ENCODE results near the gene SLC7A7.
"Not testable (repeated sequence)": the region's sequence is repeated elsewhere in the genome, so short reads cannot be mapped to it uniquely, and the experiment has no call there.

SLC7A7 gene

DNA sequence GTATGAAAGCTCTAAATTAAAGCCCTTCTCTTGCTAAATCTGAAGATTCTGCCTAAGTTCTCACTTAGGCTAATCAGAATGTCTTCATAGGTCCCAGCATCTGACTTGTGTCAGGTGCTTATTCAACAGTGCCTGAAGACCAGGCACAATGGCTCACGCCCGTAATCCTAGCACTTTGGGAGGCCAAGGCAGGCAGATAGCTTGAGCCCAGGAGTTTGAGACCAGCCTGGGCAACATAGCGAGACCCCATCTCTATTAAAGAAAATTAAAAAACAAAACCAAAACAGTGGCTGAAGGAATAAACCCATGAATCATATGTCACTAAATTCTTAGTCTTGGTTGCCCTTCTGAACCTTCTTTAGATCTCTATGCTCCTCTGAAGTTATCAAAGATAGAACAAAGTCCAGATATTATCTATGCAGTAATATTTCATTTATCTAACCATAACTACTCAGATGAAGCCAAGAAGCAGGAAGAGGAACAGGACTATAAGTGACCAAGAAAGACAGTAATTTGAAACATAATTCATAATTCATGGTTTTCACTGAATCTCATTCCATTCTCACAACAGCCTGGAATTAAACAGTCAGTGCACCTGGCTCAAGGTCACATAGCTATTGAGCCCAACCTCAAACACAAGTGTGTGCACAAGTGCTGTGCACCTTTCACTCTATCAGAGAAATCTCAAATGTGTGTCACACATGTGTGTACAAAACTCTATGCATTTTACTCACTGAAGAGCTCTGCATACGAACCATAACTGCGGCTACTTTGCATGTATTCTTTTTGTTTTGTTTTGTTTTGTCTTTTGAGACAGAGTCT, 6.6 kb downstream of the SLC7A7 start:
- no peaks in the 10 kb centered on the region for H3K9me2 ChIP-seq (replicated peaks; ENCODE audit: low read depth, low read length)
- no peak overlapping the region for H2AFZ ChIP-seq (ENCODE audit: low read length)
- no peak overlapping the region for H3K9ac ChIP-seq (ENCODE audit: low read depth, low read length, poor library complexity, severe bottlenecking)
- H4K20me1 ChIP-seq (ENCODE audit: insufficient read depth, low read length, poor library complexity, severe bottlenecking), result no peaks in the 10 kb centered on the region
- no peaks in the 10 kb centered on the region for H3K9me3 ChIP-seq (ENCODE audit: insufficient read depth, low read depth, low read length)
- no peak overlapping the region for H3K4me3 ChIP-seq (ENCODE audit: low read length, poor library complexity, severe bottlenecking)
- H3F3A ChIP-seq (ENCODE audit: low read depth), result no peaks in the 10 kb centered on the region
- no peaks in the 10 kb centered on the region for H3K4me1 ChIP-seq (ENCODE audit: insufficient read depth, low read length, poor library complexity, severe bottlenecking)
- no peaks in the 10 kb centered on the region for H3K36me3 ChIP-seq (ENCODE audit: insufficient read depth, low read length)
- H3K27me3 ChIP-seq (ENCODE audit: insufficient read depth, low read length, poor library complexity, severe bottlenecking), result no peaks in the 10 kb centered on the region
- H3K4me2 ChIP-seq (ENCODE audit: low read depth, low read length, poor library complexity, severe bottlenecking), result no peak overlapping the region
- H3K79me2 ChIP-seq (ENCODE audit: insufficient read depth, low read length), result no peaks in the 10 kb centered on the region
- TF ChIP-seq, protein P1, sequence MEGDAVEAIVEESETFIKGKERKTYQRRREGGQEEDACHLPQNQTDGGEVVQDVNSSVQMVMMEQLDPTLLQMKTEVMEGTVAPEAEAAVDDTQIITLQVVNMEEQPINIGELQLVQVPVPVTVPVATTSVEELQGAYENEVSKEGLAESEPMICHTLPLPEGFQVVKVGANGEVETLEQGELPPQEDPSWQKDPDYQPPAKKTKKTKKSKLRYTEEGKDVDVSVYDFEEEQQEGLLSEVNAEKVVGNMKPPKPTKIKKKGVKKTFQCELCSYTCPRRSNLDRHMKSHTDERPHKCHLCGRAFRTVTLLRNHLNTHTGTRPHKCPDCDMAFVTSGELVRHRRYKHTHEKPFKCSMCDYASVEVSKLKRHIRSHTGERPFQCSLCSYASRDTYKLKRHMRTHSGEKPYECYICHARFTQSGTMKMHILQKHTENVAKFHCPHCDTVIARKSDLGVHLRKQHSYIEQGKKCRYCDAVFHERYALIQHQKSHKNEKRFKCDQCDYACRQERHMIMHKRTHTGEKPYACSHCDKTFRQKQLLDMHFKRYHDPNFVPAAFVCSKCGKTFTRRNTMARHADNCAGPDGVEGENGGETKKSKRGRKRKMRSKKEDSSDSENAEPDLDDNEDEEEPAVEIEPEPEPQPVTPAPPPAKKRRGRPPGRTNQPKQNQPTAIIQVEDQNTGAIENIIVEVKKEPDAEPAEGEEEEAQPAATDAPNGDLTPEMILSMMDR (conservative IDR thresholded peaks at IDR 0.05; ENCODE audit: low read length), result no peak
- no peak for TF ChIP-seq EZH2phosphoT487 (IDR thresholded peaks at IDR 0.05; ENCODE audit: borderline replicate concordance)

DNA sequence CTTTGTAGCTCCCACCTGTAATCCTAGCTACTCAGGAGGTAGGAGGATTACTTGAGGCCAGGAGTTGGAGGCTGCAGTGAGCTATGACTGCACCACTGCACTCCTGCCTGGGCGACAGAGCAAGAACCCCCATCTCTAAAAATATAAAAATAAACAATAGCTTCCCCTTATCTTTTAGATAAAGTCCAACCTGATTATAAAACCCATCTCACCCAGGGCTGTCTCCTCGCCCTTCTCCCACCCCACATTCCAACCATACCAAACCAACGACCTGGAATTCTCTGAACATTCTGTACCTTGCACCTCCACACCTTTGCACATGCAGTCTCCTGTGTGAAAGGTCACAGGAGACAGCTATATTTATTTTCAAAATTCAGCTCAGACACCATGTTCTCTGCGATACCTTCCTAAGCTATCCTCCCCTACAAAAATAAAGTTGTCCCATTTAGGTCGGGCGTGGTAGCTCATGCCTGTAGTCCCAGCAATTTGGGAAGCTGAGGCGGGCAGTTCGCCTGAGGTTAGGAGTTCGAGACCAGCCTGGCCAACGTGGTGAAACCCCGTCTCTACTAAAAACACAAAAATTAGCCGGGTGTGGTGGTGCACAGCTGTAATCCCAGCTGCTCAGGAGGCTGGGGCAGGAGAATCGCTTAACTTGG, 7.7 kb downstream of the SLC7A7 start:
- Histone ChIP-seq H4K20me1 (ENCODE audit: insufficient read depth, low read length, poor library complexity, severe bottlenecking) (no peaks in the 10 kb centered on the region), H3F3A (ENCODE audit: low read depth) (no peaks in the 10 kb centered on the region), H3K9me3 (ENCODE audit: insufficient read depth, low read depth, low read length) (no peaks in the 10 kb centered on the region), H3K27me3 (ENCODE audit: insufficient read depth, low read length, poor library complexity, severe bottlenecking) (no peaks in the 10 kb centered on the region), H3K4me1 (ENCODE audit: insufficient read depth, low read length, poor library complexity, severe bottlenecking) (no peaks in the 10 kb centered on the region), H3K36me3 (ENCODE audit: insufficient read depth, low read length) (no peaks in the 10 kb centered on the region), H3K4me2 (ENCODE audit: low read depth, low read length, poor library complexity, severe bottlenecking) (no peak overlapping the region), H3K9me2 (replicated peaks; ENCODE audit: low read depth, low read length) (no peaks in the 10 kb centered on the region), H3K4me3 (ENCODE audit: low read length, poor library complexity, severe bottlenecking) (no peak overlapping the region), H3K79me2 (ENCODE audit: insufficient read depth, low read length) (no peaks in the 10 kb centered on the region), H2AFZ (ENCODE audit: low read length) (no peak overlapping the region), H3K9ac (ENCODE audit: low read depth, low read length, poor library complexity, severe bottlenecking) (no peak overlapping the region)
- no peak for TF ChIP-seq EZH2phosphoT487 (IDR thresholded peaks at IDR 0.05; ENCODE audit: borderline replicate concordance)
- TF ChIP-seq, protein P1 (conservative IDR thresholded peaks at IDR 0.05; ENCODE audit: low read length), result no peak

DNA sequence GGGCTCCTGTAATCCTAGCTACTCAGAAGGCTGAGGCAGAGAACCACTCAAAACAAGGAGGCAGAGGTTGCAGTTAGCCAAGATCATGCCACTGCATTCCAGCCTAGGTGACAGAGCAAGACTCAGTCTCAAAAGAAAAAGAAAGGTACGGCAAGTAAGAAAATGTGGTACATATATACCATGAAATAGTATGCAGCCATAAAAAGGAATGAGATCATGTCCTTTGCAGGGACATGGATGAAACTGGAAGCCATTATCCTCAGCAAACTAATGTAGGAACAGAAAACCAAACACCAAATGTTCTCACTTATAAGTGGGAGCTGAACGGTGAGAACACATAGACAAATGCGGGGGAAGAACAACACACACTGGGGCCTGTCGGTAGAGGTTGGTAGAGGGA, 10.0 kb downstream of the SLC7A7 start:
- not testable (repeated sequence) for H3K4me3 ChIP-seq (ENCODE audit: low read length, poor library complexity, severe bottlenecking); H3K4me1 ChIP-seq (ENCODE audit: insufficient read depth, low read length, poor library complexity, severe bottlenecking)

DNA sequence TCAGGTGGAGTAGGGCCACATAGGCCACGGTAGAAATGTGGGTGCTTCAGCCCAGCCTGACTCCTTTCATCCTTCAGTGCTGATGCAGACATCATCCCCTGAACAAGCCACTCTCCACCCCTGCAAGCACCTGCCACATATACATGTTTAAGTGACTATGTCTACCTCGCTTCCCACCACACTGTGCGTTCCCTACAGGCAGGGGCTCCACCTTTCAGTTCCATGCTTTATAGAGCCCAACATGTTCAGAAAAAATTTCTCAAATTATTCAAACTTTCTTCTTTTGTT, 11.6 kb downstream of the SLC7A7 start:
- H3F3A ChIP-seq (ENCODE audit: low read depth), result no peaks in the 10 kb centered on the region

More for the DNA sequence above, 10.0 kb downstream of the SLC7A7 start:
- not testable (repeated sequence) for H3F3A ChIP-seq (ENCODE audit: low read depth); H3K79me2 ChIP-seq (ENCODE audit: insufficient read depth, low read length); H4K20me1 ChIP-seq (ENCODE audit: insufficient read depth, low read length, poor library complexity, severe bottlenecking); H3K9me3 ChIP-seq (ENCODE audit: insufficient read depth, low read depth, low read length); H3K27me3 ChIP-seq (ENCODE audit: insufficient read depth, low read length, poor library complexity, severe bottlenecking); H3K4me2 ChIP-seq (ENCODE audit: low read depth, low read length, poor library complexity, severe bottlenecking); H2AFZ ChIP-seq (ENCODE audit: low read length); H3K9me2 ChIP-seq (replicated peaks; ENCODE audit: low read depth, low read length); H3K36me3 ChIP-seq (ENCODE audit: insufficient read depth, low read length); H3K9ac ChIP-seq (ENCODE audit: low read depth, low read length, poor library complexity, severe bottlenecking)

More for the DNA sequence above, 11.6 kb downstream of the SLC7A7 start:
- Histone ChIP-seq H3K4me3 (ENCODE audit: low read length, poor library complexity, severe bottlenecking) (no peak overlapping the region), H3K36me3 (ENCODE audit: insufficient read depth, low read length) (no peaks in the 10 kb centered on the region), H4K20me1 (ENCODE audit: insufficient read depth, low read length, poor library complexity, severe bottlenecking) (no peaks in the 10 kb centered on the region), H3K27me3 (ENCODE audit: insufficient read depth, low read length, poor library complexity, severe bottlenecking) (peaks cover 1% of the 10 kb centered on the region), H3K4me1 (ENCODE audit: insufficient read depth, low read length, poor library complexity, severe bottlenecking) (no peaks in the 10 kb centered on the region), H3K79me2 (ENCODE audit: insufficient read depth, low read length) (no peaks in the 10 kb centered on the region), H3K4me2 (ENCODE audit: low read depth, low read length, poor library complexity, severe bottlenecking) (no peak overlapping the region), H2AFZ (ENCODE audit: low read length) (no peak overlapping the region), H3K9me3 (ENCODE audit: insufficient read depth, low read depth, low read length) (no peaks in the 10 kb centered on the region), H3K9ac (ENCODE audit: low read depth, low read length, poor library complexity, severe bottlenecking) (no peak overlapping the region), H3K9me2 (replicated peaks; ENCODE audit: low read depth, low read length) (no peaks in the 10 kb centered on the region)
- TF ChIP-seq, protein P1 (conservative IDR thresholded peaks at IDR 0.05; ENCODE audit: low read length), result no peak
- TF ChIP-seq EZH2phosphoT487 (IDR thresholded peaks at IDR 0.05; ENCODE audit: borderline replicate concordance), result no peak

Data from Loucy (cell line).